GM04503 (cell line): ENCODE measurements around the gene ITGB7.
"Not testable (repeated sequence)": the region's sequence is repeated elsewhere in the genome, so short reads cannot be mapped to it uniquely, and the experiment has no call there.

ENCODE experiments used
- DNase-seq: peaks from one replicate; pipeline ENCODE4 v3.0.0-alpha.2; 2012; ENCODE audit warnings: low read depth

Gene ITGB7

GRCh38 chr12:53217051-53217930 lies 10.2 kb upstream of the ITGB7 start:
- no peak for DNase-seq

- DNase-seq = no peak
These were observed 8.4 kb upstream of the ITGB7 start for GRCh38 chr12:53215497-53215896.

- DNase-seq = no peak
These were observed 7.8 kb upstream of the ITGB7 start for GRCh38 chr12:53214687-53215455.

GRCh38 chr12:53214221-53214620 lies 7.2 kb upstream of the ITGB7 start:
- DNase-seq = no peak

GRCh38 chr12:53213348-53213747 lies 6.3 kb upstream of the ITGB7 start:
- DNase-seq = no peak

GRCh38 chr12:53212931-53213330 lies 5.9 kb upstream of the ITGB7 start:
- no peak for DNase-seq

- DNase-seq = no peak
These were observed 4.7 kb upstream of the ITGB7 start for GRCh38 chr12:53211476-53212381.

GRCh38 chr12:53210843-53211242 lies 3.8 kb upstream of the ITGB7 start:
- no peak for DNase-seq

GRCh38 chr12:53208877-53209463 lies 1.9 kb upstream of the ITGB7 start:
- DNase-seq = no peak

- no peak for DNase-seq
These were observed 1.4 kb upstream of the ITGB7 start for GRCh38 chr12:53208435-53208834.

GRCh38 chr12:53205747-53206419 lies 1.2 kb downstream of the ITGB7 start:
- peak; percentile 65 for DNase-seq

GRCh38 chr12:53204351-53204750 lies 2.7 kb downstream of the ITGB7 start:
- DNase-seq = no peak

- DNase-seq = not testable (repeated sequence)
These were observed 4.7 kb downstream of the ITGB7 start for GRCh38 chr12:53202316-53202715.

GRCh38 chr12:53201639-53202038 lies 5.4 kb downstream of the ITGB7 start:
- no peak for DNase-seq

GRCh38 chr12:53201177-53201541 lies 5.9 kb downstream of the ITGB7 start:
- no peak for DNase-seq

- DNase-seq = no peak
These were observed 6.4 kb downstream of the ITGB7 start for GRCh38 chr12:53200458-53201176.

GRCh38 chr12:53200107-53200457 lies 7.0 kb downstream of the ITGB7 start:
- DNase-seq = no peak

- DNase-seq = no peak
These were observed 7.4 kb downstream of the ITGB7 start for GRCh38 chr12:53199700-53200099.

- no peak for DNase-seq
These were observed 8.5 kb downstream of the ITGB7 start for GRCh38 chr12:53198486-53199110.

- no peak for DNase-seq
These were observed 9.9 kb downstream of the ITGB7 start for GRCh38 chr12:53197011-53197640.
